ENCODE data around the gene CDKL4.
"Not testable (repeated sequence)": the region's sequence is repeated elsewhere in the genome, so short reads cannot be mapped to it uniquely, and the experiment has no call there.

CDKL4 gene

GRCh38 chr2:39243469-39244123 lies at the start of gene CDKL4:
CDKL4 (minus strand) TSS chr2:39243970.
- no peak for DNase-seq

- no peak for DNase-seq
Observed at GRCh38 chr2:39290433-39290832, 46.7 kb upstream of the CDKL4 start.

GRCh38 chr2:39289609-39290008 lies 45.8 kb upstream of the CDKL4 start:
- no peak for DNase-seq

GRCh38 chr2:39283561-39283960 lies 39.8 kb upstream of the CDKL4 start:
- no peak for DNase-seq

GRCh38 chr2:39281391-39281790 lies 37.6 kb upstream of the CDKL4 start:
- no peak for DNase-seq

- no peak for DNase-seq
Observed at GRCh38 chr2:39275016-39275415, 31.2 kb upstream of the CDKL4 start.

GRCh38 chr2:39269941-39270340 lies 26.2 kb upstream of the CDKL4 start:
- no peak for DNase-seq

- no peak for DNase-seq
Observed at GRCh38 chr2:39266916-39267434, 23.2 kb upstream of the CDKL4 start.

- no peak for DNase-seq
Observed at GRCh38 chr2:39266139-39266805, 22.5 kb upstream of the CDKL4 start.

- no peak for DNase-seq
Observed at GRCh38 chr2:39265315-39265714, 21.5 kb upstream of the CDKL4 start.

GRCh38 chr2:39264733-39265132 lies 21.0 kb upstream of the CDKL4 start:
- DNase-seq = no peak

- no peak for DNase-seq
Observed at GRCh38 chr2:39260087-39260486, 16.3 kb upstream of the CDKL4 start.

GRCh38 chr2:39256040-39256439 lies 12.3 kb upstream of the CDKL4 start:
- DNase-seq = no peak

GRCh38 chr2:39252888-39253518 lies 9.2 kb upstream of the CDKL4 start:
- DNase-seq = no peak

GRCh38 chr2:39247512-39248043 lies 3.8 kb upstream of the CDKL4 start:
- no peak for DNase-seq

- DNase-seq = no peak
Observed at GRCh38 chr2:39246382-39246980, 2.7 kb upstream of the CDKL4 start.

GRCh38 chr2:39244963-39245625 lies 1.3 kb upstream of the CDKL4 start:
- DNase-seq = not testable (repeated sequence)

- not testable (repeated sequence) for DNase-seq
Observed at GRCh38 chr2:39244241-39244862, 582 bp upstream of the CDKL4 start.

GRCh38 chr2:39241588-39241987 lies 2.2 kb downstream of the CDKL4 start:
- no peak for DNase-seq

GRCh38 chr2:39240758-39241157 lies 3.0 kb downstream of the CDKL4 start:
- no peak for DNase-seq

- no peak for DNase-seq
Observed at GRCh38 chr2:39234754-39235153, 9.0 kb downstream of the CDKL4 start.

GRCh38 chr2:39232141-39232540 lies 11.6 kb downstream of the CDKL4 start:
- DNase-seq = no peak
